Cardiac muscle cell (in vitro differentiated cells and primary cell): ENCODE data around the gene DACT3. TPM values are rescaled to one million over a fixed set of nuclear protein-coding genes. Genes with fewer than 3 reads are reported as not detected.

Experiments used
- DNase-seq, 2 donors: peaks; one replicate each; pipeline versions ENCODE4 v3.0.0 to v3.0.0-alpha.2; 2010 to 2017; ENCODE audit warnings: low read depth in 1 of 2, low spot score in 1 of 2
- H3K27ac ChIP-seq: fragments of 200-600 bp; sonication (generic); 2 replicates; pipeline ENCODE4 v1.5.1; 2016
- H3K27me3 ChIP-seq: fragments of 200-600 bp; sonication (generic); 2 replicates; pipeline ENCODE4 v1.6.0; 2016; ENCODE audit warnings: control low read depth
- H3K36me3 ChIP-seq: fragments of 200-600 bp; sonication (generic); 2 replicates; pipeline ENCODE4 v1.5.1; 2016; ENCODE audit warnings: control low read depth
- H3K4me1 ChIP-seq: fragments of 200-600 bp; sonication (generic); 2 replicates; pipeline ENCODE4 v1.8.1; 2017; ENCODE audit warnings: low read depth, mild to moderate bottlenecking, mixed run types
- H3K4me3 ChIP-seq: fragments of 200-600 bp; sonication (generic); 2 replicates; pipeline ENCODE4 v1.5.1; 2016; ENCODE audit warnings: mild to moderate bottlenecking
- H3K9me3 ChIP-seq: fragments of 200-600 bp; sonication (generic); 2 replicates; pipeline ENCODE4 v1.5.1; 2017; ENCODE audit warnings: low read depth, mild to moderate bottlenecking, control low read depth
- CTCF ChIP-seq: IDR thresholded peaks from 2 replicates; pipeline ENCODE4 v1.5.1; 2012; ENCODE audit warnings: low read depth, mild to moderate bottlenecking, low read length
- polyA plus RNA-seq: library from polyadenylated mRNA; unstranded; fragments of >200 nt; fragmentation: Nextera tagmentation; extraction: Ambion mirVana; gene quantifications from 2 replicates; pipeline ENCODE4 v1.2.1, GENCODE V29; 2016
- total RNA-seq: library from RNA; depleted of rRNA; stranded (reverse); fragments of >200 nt; gene quantifications from 2 replicates; pipeline ENCODE4 v1.2.3, GENCODE V29; 2016

DACT3 gene
- total and polyA plus RNA-seq, 2 experiments from 2014 or later = 107 to 142 TPM

- peak; percentile 97 to 99 for DNase-seq
- TF ChIP-seq CTCF = no peak
- H3K4me3 ChIP-seq = peak overlapping the region; percentile 64
- no peaks in the 10 kb centered on the region for H3K27me3 ChIP-seq
- H3K9me3 ChIP-seq = no peaks in the 10 kb centered on the region
- H3K36me3 ChIP-seq = peaks cover 2% of the 10 kb centered on the region
- peaks cover 21% of the 10 kb centered on the region for H3K4me1 ChIP-seq
- peak overlapping the region; percentile 99 for H3K27ac ChIP-seq
Observed at GRCh38 chr19:46600384-46601317, 60.3 kb downstream of the DACT3 start.

- H3K9me3 ChIP-seq = no peaks in the 10 kb centered on the region
- H3K36me3 ChIP-seq = no peaks in the 10 kb centered on the region
- peaks cover 21% of the 10 kb centered on the region for H3K4me1 ChIP-seq
- TF ChIP-seq CTCF = no peak
- H3K27ac ChIP-seq = no peak overlapping the region
- H3K4me3 ChIP-seq = peak overlapping the region; percentile 64
- no peak for DNase-seq
- H3K27me3 ChIP-seq = no peaks in the 10 kb centered on the region
Observed at GRCh38 chr19:46599716-46600373, 61.1 kb downstream of the DACT3 start.

GRCh38 chr19:46598372-46598917, 62.5 kb downstream of the DACT3 start:
- no peaks in the 10 kb centered on the region for H3K27me3 ChIP-seq
- H3K4me3 ChIP-seq = no peak overlapping the region
- H3K36me3 ChIP-seq = no peaks in the 10 kb centered on the region
- H3K9me3 ChIP-seq = no peaks in the 10 kb centered on the region
- no peak overlapping the region for H3K27ac ChIP-seq
- peaks cover 11% of the 10 kb centered on the region for H3K4me1 ChIP-seq
- no peak for TF ChIP-seq CTCF
- no peak for DNase-seq

Other genes with a start within 250 kb of the DACT3 start
- 91.7 and 127 TPM in 2 replicates for gene CCDC8, start 247.6 kb downstream of the DACT3 start, total RNA-seq
- gene CCDC8, start 247.6 kb downstream of the DACT3 start, polyA plus RNA-seq = 74.0 and 92.9 TPM in 2 replicates
- 0.69 and 0.81 TPM in 2 replicates for gene PNMA8C, start 232.2 kb downstream of the DACT3 start, total RNA-seq
- gene PNMA8C, start 232.2 kb downstream of the DACT3 start, polyA plus RNA-seq = 0.20 TPM in 1 of 2 replicates, not detected in the other
- 67.8 and 71.7 TPM in 2 replicates for gene PNMA8A, start 189.6 kb downstream of the DACT3 start, total RNA-seq
- 38.3 and 46.4 TPM in 2 replicates for gene PNMA8A, start 189.6 kb downstream of the DACT3 start, polyA plus RNA-seq
- 8.8 and 13.5 TPM in 2 replicates for gene PNMA8B, start 165.3 kb downstream of the DACT3 start, total RNA-seq
- gene PNMA8B, start 165.3 kb downstream of the DACT3 start, polyA plus RNA-seq = 4.1 and 8.8 TPM in 2 replicates
- 414 and 867 TPM in 2 replicates for gene CALM3, start 59.9 kb downstream of the DACT3 start, total RNA-seq
- 412 and 576 TPM in 2 replicates for gene CALM3, start 59.9 kb downstream of the DACT3 start, polyA plus RNA-seq
- 0.12 and 0.35 TPM in 2 replicates for gene PTGIR, start 36.1 kb downstream of the DACT3 start, total RNA-seq
- 0.82 TPM in 1 of 2 replicates, not detected in the other for gene PTGIR, start 36.1 kb downstream of the DACT3 start, polyA plus RNA-seq
- gene GNG8, start 25.0 kb downstream of the DACT3 start, total RNA-seq = not detected in 2 replicates
- gene GNG8, start 25.0 kb downstream of the DACT3 start, polyA plus RNA-seq = 6.8 and 16.2 TPM in 2 replicates
- gene PRKD2, start 55.9 kb upstream of the DACT3 start, total RNA-seq = 16.0 and 24.7 TPM in 2 replicates
- gene PRKD2, start 55.9 kb upstream of the DACT3 start, polyA plus RNA-seq = 25.5 and 53.9 TPM in 2 replicates
- 39.1 and 50.3 TPM in 2 replicates for gene FKRP, start 84.9 kb upstream of the DACT3 start, total RNA-seq
- gene FKRP, start 84.9 kb upstream of the DACT3 start, polyA plus RNA-seq = 20.4 and 25.3 TPM in 2 replicates
- gene STRN4, start 85.3 kb upstream of the DACT3 start, total RNA-seq = 115 and 144 TPM in 2 replicates
- gene STRN4, start 85.3 kb upstream of the DACT3 start, polyA plus RNA-seq = 98.4 and 110 TPM in 2 replicates
- gene SLC1A5, start 127.4 kb upstream of the DACT3 start, total RNA-seq = 37.9 and 63.6 TPM in 2 replicates
- 43.0 and 64.9 TPM in 2 replicates for gene SLC1A5, start 127.4 kb upstream of the DACT3 start, polyA plus RNA-seq
- gene AP2S1, start 189.7 kb upstream of the DACT3 start, total RNA-seq = 76.5 and 139 TPM in 2 replicates
- 206 and 260 TPM in 2 replicates for gene AP2S1, start 189.7 kb upstream of the DACT3 start, polyA plus RNA-seq
- gene ARHGAP35, start 199.8 kb upstream of the DACT3 start, total RNA-seq = 31.6 and 36.9 TPM in 2 replicates
- gene ARHGAP35, start 199.8 kb upstream of the DACT3 start, polyA plus RNA-seq = 15.9 and 19.8 TPM in 2 replicates